Measurements from ENCODE around the gene CDKAL1.

CDKAL1 gene

GRCh38 chr6:21163838-21164180 lies 629.6 kb downstream of the CDKAL1 start:
- no peak overlapping the region for H2BK15ac ChIP-seq (ENCODE audit: low read length)
- H3K27me3 ChIP-seq (ENCODE audit: control insufficient read depth in 3 of 3, insufficient read depth in 3 of 3, low read depth in 1 of 3, low read length in 3 of 3), result no peaks in the 10 kb centered on the region
- no peak for DNase-seq (ENCODE audit: low spot score)
- no peak overlapping the region for H3K4me2 ChIP-seq (ENCODE audit: insufficient read depth, low read length, poor library complexity, severe bottlenecking)
- H2AK5ac ChIP-seq (ENCODE audit: low read depth, low read length), result no peak overlapping the region
- WGBS, 2 donors (ENCODE audit: extremely low coverage in 2 of 2, insufficient read length in 2 of 2, insufficient replicate concordance in 1 of 2), result no CpG with 5 or more reads among the region's 2 CpGs
- H3K23ac ChIP-seq (ENCODE audit: low read depth, low read length, poor library complexity), result no peak overlapping the region
- H3K36me3 ChIP-seq (replicated peaks in 1 of 2; ENCODE audit: control insufficient read depth in 2 of 2, insufficient read depth in 2 of 2, low read length in 2 of 2), result no peaks in the 10 kb centered on the region
- no peak overlapping the region for H3K18ac ChIP-seq (ENCODE audit: low read length)
- no peak overlapping the region for H4K91ac ChIP-seq (ENCODE audit: low read depth, low read length, poor library complexity)
- H3K4me3 ChIP-seq (ENCODE audit: low read length in 2 of 2), result no peak overlapping the region
- H2BK120ac ChIP-seq (ENCODE audit: low read depth, low read length), result no peak overlapping the region
- no peak overlapping the region for H2BK12ac ChIP-seq (ENCODE audit: low read length)
- H2BK5ac ChIP-seq (ENCODE audit: low read length), result no peak overlapping the region
- no peaks in the 10 kb centered on the region for H3K79me1 ChIP-seq (ENCODE audit: low read depth, low read length)
- peaks cover 0 to 4% of the 10 kb centered on the region in 2 donors for H3K4me1 ChIP-seq (ENCODE audit: control insufficient read depth in 2 of 2, insufficient read depth in 1 of 2, low read depth in 1 of 2, low read length in 2 of 2)
- no peaks in the 10 kb centered on the region for H3K9me3 ChIP-seq (replicated peaks in 1 of 2; ENCODE audit: control insufficient read depth in 2 of 2, insufficient read depth in 1 of 2, low read depth in 1 of 2, low read length in 2 of 2)
- H3K14ac ChIP-seq (ENCODE audit: low read length), result no peak overlapping the region
- no peak overlapping the region for H4K8ac ChIP-seq (ENCODE audit: low read depth, low read length)
- no peak overlapping the region for H3K27ac ChIP-seq (replicated peaks; ENCODE audit: low read length)
- no peak overlapping the region for H2AFZ ChIP-seq (ENCODE audit: low read length)
- no peak overlapping the region for H3K4ac ChIP-seq (ENCODE audit: low read length)
- no peak overlapping the region for H3K9ac ChIP-seq (ENCODE audit: low read depth, low read length, poor library complexity)

GRCh38 chr6:21164768-21165326 lies 630.6 kb downstream of the CDKAL1 start:
- no peaks in the 10 kb centered on the region for H3K79me1 ChIP-seq (ENCODE audit: low read depth, low read length)
- peaks cover 0 to 4% of the 10 kb centered on the region in 2 donors for H3K4me1 ChIP-seq (ENCODE audit: control insufficient read depth in 2 of 2, insufficient read depth in 1 of 2, low read depth in 1 of 2, low read length in 2 of 2)
- no peak overlapping the region for H2BK5ac ChIP-seq (ENCODE audit: low read length)
- H4K8ac ChIP-seq (ENCODE audit: low read depth, low read length), result no peak overlapping the region
- H2BK12ac ChIP-seq (ENCODE audit: low read length), result no peak overlapping the region
- no peak overlapping the region for H2AFZ ChIP-seq (ENCODE audit: low read length)
- no peaks in the 10 kb centered on the region for H3K36me3 ChIP-seq (replicated peaks in 1 of 2; ENCODE audit: control insufficient read depth in 2 of 2, insufficient read depth in 2 of 2, low read length in 2 of 2)
- H2AK5ac ChIP-seq (ENCODE audit: low read depth, low read length), result no peak overlapping the region
- no peak overlapping the region for H3K14ac ChIP-seq (ENCODE audit: low read length)
- H3K18ac ChIP-seq (ENCODE audit: low read length), result no peak overlapping the region
- no peak overlapping the region for H3K23ac ChIP-seq (ENCODE audit: low read depth, low read length, poor library complexity)
- H3K27me3 ChIP-seq (ENCODE audit: control insufficient read depth in 3 of 3, insufficient read depth in 3 of 3, low read depth in 1 of 3, low read length in 3 of 3), result no peaks in the 10 kb centered on the region
- H3K4ac ChIP-seq (ENCODE audit: low read length), result no peak overlapping the region
- H2BK15ac ChIP-seq (ENCODE audit: low read length), result no peak overlapping the region
- no peak overlapping the region for H4K91ac ChIP-seq (ENCODE audit: low read depth, low read length, poor library complexity)
- no peak overlapping the region for H3K27ac ChIP-seq (replicated peaks; ENCODE audit: low read length)
- H3K4me3 ChIP-seq (ENCODE audit: low read length in 2 of 2), result no peak overlapping the region
- no CpG with 5 or more reads among the region's 2 CpGs for WGBS, 2 donors (ENCODE audit: extremely low coverage in 2 of 2, insufficient read length in 2 of 2, insufficient replicate concordance in 1 of 2)
- no peaks in the 10 kb centered on the region for H3K9me3 ChIP-seq (replicated peaks in 1 of 2; ENCODE audit: control insufficient read depth in 2 of 2, insufficient read depth in 1 of 2, low read depth in 1 of 2, low read length in 2 of 2)
- DNase-seq (ENCODE audit: low spot score), result no peak
- no peak overlapping the region for H3K9ac ChIP-seq (ENCODE audit: low read depth, low read length, poor library complexity)
- no peak overlapping the region for H2BK120ac ChIP-seq (ENCODE audit: low read depth, low read length)
- no peak overlapping the region for H3K4me2 ChIP-seq (ENCODE audit: insufficient read depth, low read length, poor library complexity, severe bottlenecking)

- H4K91ac ChIP-seq (ENCODE audit: low read depth, low read length, poor library complexity), result no peak overlapping the region
- H3K4me2 ChIP-seq (ENCODE audit: insufficient read depth, low read length, poor library complexity, severe bottlenecking), result no peak overlapping the region
- H3K18ac ChIP-seq (ENCODE audit: low read length), result no peak overlapping the region
- no peak overlapping the region for H2BK12ac ChIP-seq (ENCODE audit: low read length)
- H2BK15ac ChIP-seq (ENCODE audit: low read length), result no peak overlapping the region
- H3K4me1 ChIP-seq (ENCODE audit: control insufficient read depth in 2 of 2, insufficient read depth in 1 of 2, low read depth in 1 of 2, low read length in 2 of 2), result peaks cover 0 to 4% of the 10 kb centered on the region in 2 donors
- H3K14ac ChIP-seq (ENCODE audit: low read length), result no peak overlapping the region
- H2AK5ac ChIP-seq (ENCODE audit: low read depth, low read length), result no peak overlapping the region
- no peak for DNase-seq (ENCODE audit: low spot score)
- no peak overlapping the region for H3K27ac ChIP-seq (replicated peaks; ENCODE audit: low read length)
- no peak overlapping the region for H3K9ac ChIP-seq (ENCODE audit: low read depth, low read length, poor library complexity)
- no peak overlapping the region for H4K8ac ChIP-seq (ENCODE audit: low read depth, low read length)
- no peak overlapping the region for H3K23ac ChIP-seq (ENCODE audit: low read depth, low read length, poor library complexity)
- H3K4ac ChIP-seq (ENCODE audit: low read length), result no peak overlapping the region
- no peaks in the 10 kb centered on the region for H3K79me1 ChIP-seq (ENCODE audit: low read depth, low read length)
- no CpG with 5 or more reads among the region's 2 CpGs for WGBS, 2 donors (ENCODE audit: extremely low coverage in 2 of 2, insufficient read length in 2 of 2, insufficient replicate concordance in 1 of 2)
- no peak overlapping the region for H2BK5ac ChIP-seq (ENCODE audit: low read length)
- no peak overlapping the region for H2BK120ac ChIP-seq (ENCODE audit: low read depth, low read length)
- H3K9me3 ChIP-seq (replicated peaks in 1 of 2; ENCODE audit: control insufficient read depth in 2 of 2, insufficient read depth in 1 of 2, low read depth in 1 of 2, low read length in 2 of 2), result no peaks in the 10 kb centered on the region
- no peaks in the 10 kb centered on the region for H3K27me3 ChIP-seq (ENCODE audit: control insufficient read depth in 3 of 3, insufficient read depth in 3 of 3, low read depth in 1 of 3, low read length in 3 of 3)
- H3K4me3 ChIP-seq (ENCODE audit: low read length in 2 of 2), result no peak overlapping the region
- no peak overlapping the region for H2AFZ ChIP-seq (ENCODE audit: low read length)
- no peaks in the 10 kb centered on the region for H3K36me3 ChIP-seq (replicated peaks in 1 of 2; ENCODE audit: control insufficient read depth in 2 of 2, insufficient read depth in 2 of 2, low read length in 2 of 2)
These were observed 632.5 kb downstream of the CDKAL1 start for GRCh38 chr6:21166754-21167153.

- no peak overlapping the region for H3K4ac ChIP-seq (ENCODE audit: low read length)
- no CpG with 5 or more reads among the region's 6 CpGs for WGBS, 2 donors (ENCODE audit: extremely low coverage in 2 of 2, insufficient read length in 2 of 2, insufficient replicate concordance in 1 of 2)
- H2BK12ac ChIP-seq (ENCODE audit: low read length), result no peak overlapping the region
- no peak overlapping the region for H3K23ac ChIP-seq (ENCODE audit: low read depth, low read length, poor library complexity)
- H3K18ac ChIP-seq (ENCODE audit: low read length), result no peak overlapping the region
- H2BK120ac ChIP-seq (ENCODE audit: low read depth, low read length), result no peak overlapping the region
- H2AK5ac ChIP-seq (ENCODE audit: low read depth, low read length), result no peak overlapping the region
- no peak overlapping the region for H2AFZ ChIP-seq (ENCODE audit: low read length)
- H3K4me3 ChIP-seq (ENCODE audit: low read length in 2 of 2), result no peak overlapping the region
- no peak overlapping the region for H3K14ac ChIP-seq (ENCODE audit: low read length)
- no peak overlapping the region for H3K4me2 ChIP-seq (ENCODE audit: insufficient read depth, low read length, poor library complexity, severe bottlenecking)
- H3K36me3 ChIP-seq (replicated peaks in 1 of 2; ENCODE audit: control insufficient read depth in 2 of 2, insufficient read depth in 2 of 2, low read length in 2 of 2), result no peaks in the 10 kb centered on the region
- H3K9ac ChIP-seq (ENCODE audit: low read depth, low read length, poor library complexity), result no peak overlapping the region
- no peak overlapping the region for H4K8ac ChIP-seq (ENCODE audit: low read depth, low read length)
- H4K91ac ChIP-seq (ENCODE audit: low read depth, low read length, poor library complexity), result no peak overlapping the region
- no peak overlapping the region for H2BK5ac ChIP-seq (ENCODE audit: low read length)
- no peak overlapping the region for H2BK15ac ChIP-seq (ENCODE audit: low read length)
- no peaks in the 10 kb centered on the region for H3K27me3 ChIP-seq (ENCODE audit: control insufficient read depth in 3 of 3, insufficient read depth in 3 of 3, low read depth in 1 of 3, low read length in 3 of 3)
- no peak for DNase-seq (ENCODE audit: low spot score)
- H3K9me3 ChIP-seq (replicated peaks in 1 of 2; ENCODE audit: control insufficient read depth in 2 of 2, insufficient read depth in 1 of 2, low read depth in 1 of 2, low read length in 2 of 2), result no peaks in the 10 kb centered on the region
- no peak overlapping the region for H3K27ac ChIP-seq (replicated peaks; ENCODE audit: low read length)
- no peaks in the 10 kb centered on the region for H3K79me1 ChIP-seq (ENCODE audit: low read depth, low read length)
- peaks cover 0 to 4% of the 10 kb centered on the region in 2 donors for H3K4me1 ChIP-seq (ENCODE audit: control insufficient read depth in 2 of 2, insufficient read depth in 1 of 2, low read depth in 1 of 2, low read length in 2 of 2)
These were observed 633.5 kb downstream of the CDKAL1 start for GRCh38 chr6:21167790-21168189.

Data from neuronal stem cell (in vitro differentiated cells).